Dendritic cell treated with granulocyte-macrophage colony-stimulating factor and Interleukin-4, amounts not matched to agents 40 ng/mL and 50 ng/mL, for 4 days (primary cell): ENCODE measurements around the gene HLCS.

ENCODE experiments used
- H3K27ac Mint-ChIP-seq: one replicate; pipeline ENCODE4 v1.8.0; 2022; ENCODE audit warnings: mild to moderate bottlenecking, mixed read lengths
- H3K27me3 Mint-ChIP-seq: one replicate; pipeline ENCODE4 v1.8.0; 2022; ENCODE audit warnings: mild to moderate bottlenecking, mixed read lengths
- H3K36me3 Mint-ChIP-seq: one replicate; pipeline ENCODE4 v1.8.0; 2022; ENCODE audit warnings: low read depth, mixed read lengths
- H3K4me1 Mint-ChIP-seq: one replicate; pipeline ENCODE4 v1.8.0; 2022; ENCODE audit warnings: low read depth, mixed read lengths
- H3K4me3 Mint-ChIP-seq: one replicate; pipeline ENCODE4 v1.8.0; 2022; ENCODE audit warnings: mild to moderate bottlenecking, moderate library complexity, mixed read lengths
- H3K9me3 Mint-ChIP-seq: one replicate; pipeline ENCODE4 v1.8.0; 2022; ENCODE audit warnings: mixed read lengths
- intact Hi-C: fragments of 100-400 bp; cut with micrococcal nuclease; formaldehyde crosslinking; loops from one replicate; pipeline ENCODE4 v1.15.0; 2022

HLCS gene

GRCh38 chr21:36763305-36763704 is 203.2 kb downstream of the HLCS start:
- H3K27ac Mint-ChIP-seq = no peak overlapping the region
- H3K4me3 Mint-ChIP-seq = no peak overlapping the region
- no peaks in the 10 kb centered on the region for H3K27me3 Mint-ChIP-seq
- intact Hi-C loops = no loop called here
- H3K9me3 Mint-ChIP-seq = no peaks in the 10 kb centered on the region
- no peaks in the 10 kb centered on the region for H3K36me3 Mint-ChIP-seq
- no peaks in the 10 kb centered on the region for H3K4me1 Mint-ChIP-seq

GRCh38 chr21:36762642-36763041 is 203.8 kb downstream of the HLCS start:
- H3K4me3 Mint-ChIP-seq = no peak overlapping the region
- no peaks in the 10 kb centered on the region for H3K4me1 Mint-ChIP-seq
- H3K27ac Mint-ChIP-seq = no peak overlapping the region
- H3K36me3 Mint-ChIP-seq = no peaks in the 10 kb centered on the region
- no peaks in the 10 kb centered on the region for H3K27me3 Mint-ChIP-seq
- intact Hi-C loops = no loop called here
- no peaks in the 10 kb centered on the region for H3K9me3 Mint-ChIP-seq

GRCh38 chr21:36761685-36762084 is 204.8 kb downstream of the HLCS start:
- Mint-ChIP-seq H3K4me3 (no peak overlapping the region), H3K36me3 (no peaks in the 10 kb centered on the region), H3K27ac (no peak overlapping the region), H3K4me1 (no peaks in the 10 kb centered on the region), H3K27me3 (no peaks in the 10 kb centered on the region), H3K9me3 (no peaks in the 10 kb centered on the region)
- intact Hi-C loops = no loop called here

- Mint-ChIP-seq H3K4me3 (no peak overlapping the region), H3K4me1 (no peaks in the 10 kb centered on the region), H3K27ac (no peak overlapping the region), H3K27me3 (no peaks in the 10 kb centered on the region), H3K9me3 (no peaks in the 10 kb centered on the region), H3K36me3 (no peaks in the 10 kb centered on the region)
- intact Hi-C loops = no loop called here
Observed at GRCh38 chr21:36759348-36760083, 207.0 kb downstream of the HLCS start.

GRCh38 chr21:36757196-36757595 is 209.3 kb downstream of the HLCS start:
- intact Hi-C loops = no loop called here
- H3K4me3 Mint-ChIP-seq = no peak overlapping the region
- no peak overlapping the region for H3K27ac Mint-ChIP-seq
- peaks cover 7% of the 10 kb centered on the region for H3K36me3 Mint-ChIP-seq
- H3K4me1 Mint-ChIP-seq = no peaks in the 10 kb centered on the region
- H3K27me3 Mint-ChIP-seq = no peaks in the 10 kb centered on the region
- H3K9me3 Mint-ChIP-seq = no peaks in the 10 kb centered on the region

GRCh38 chr21:36756527-36756926 is 209.9 kb downstream of the HLCS start:
- Mint-ChIP-seq H3K36me3 (peaks cover 7% of the 10 kb centered on the region), H3K9me3 (no peaks in the 10 kb centered on the region), H3K27ac (no peak overlapping the region), H3K4me3 (no peak overlapping the region), H3K4me1 (no peaks in the 10 kb centered on the region), H3K27me3 (peaks cover under 1% of the 10 kb centered on the region)
- intact Hi-C loops = no loop called here

GRCh38 chr21:36754241-36754898 is 212.1 kb downstream of the HLCS start:
- Mint-ChIP-seq H3K27me3 (peaks cover 13% of the 10 kb centered on the region), H3K36me3 (peaks cover 7% of the 10 kb centered on the region), H3K27ac (no peak overlapping the region), H3K9me3 (no peaks in the 10 kb centered on the region), H3K4me1 (no peaks in the 10 kb centered on the region), H3K4me3 (no peak overlapping the region)
- intact Hi-C loops = no loop called here

GRCh38 chr21:36753556-36753955 is 212.9 kb downstream of the HLCS start:
- peaks cover 7% of the 10 kb centered on the region for H3K36me3 Mint-ChIP-seq
- H3K9me3 Mint-ChIP-seq = no peaks in the 10 kb centered on the region
- H3K27ac Mint-ChIP-seq = no peak overlapping the region

GRCh38 chr21:36751383-36751782 is 215.1 kb downstream of the HLCS start:
- H3K36me3 Mint-ChIP-seq = peaks cover 7% of the 10 kb centered on the region
- no peaks in the 10 kb centered on the region for H3K4me1 Mint-ChIP-seq
- intact Hi-C loops = no loop called here
- H3K9me3 Mint-ChIP-seq = no peaks in the 10 kb centered on the region
- H3K4me3 Mint-ChIP-seq = no peak overlapping the region
- H3K27ac Mint-ChIP-seq = no peak overlapping the region
- H3K27me3 Mint-ChIP-seq = peaks cover 38% of the 10 kb centered on the region

More at GRCh38 chr21:36753556-36753955, 212.9 kb downstream of the HLCS start:
- Mint-ChIP-seq H3K4me1 (no peaks in the 10 kb centered on the region), H3K27me3 (peaks cover 21% of the 10 kb centered on the region), H3K4me3 (no peak overlapping the region)
- intact Hi-C loops = no loop called here

GRCh38 chr21:36750576-36750959 is 215.9 kb downstream of the HLCS start:
- H3K9me3 Mint-ChIP-seq = no peaks in the 10 kb centered on the region
- no peak overlapping the region for H3K27ac Mint-ChIP-seq
- peaks cover 46% of the 10 kb centered on the region for H3K27me3 Mint-ChIP-seq
- H3K4me3 Mint-ChIP-seq = no peak overlapping the region
- H3K36me3 Mint-ChIP-seq = peaks cover 7% of the 10 kb centered on the region
- intact Hi-C loops = no loop called here
- no peaks in the 10 kb centered on the region for H3K4me1 Mint-ChIP-seq

- peaks cover 51% of the 10 kb centered on the region for H3K27me3 Mint-ChIP-seq
- H3K36me3 Mint-ChIP-seq = peaks cover 7% of the 10 kb centered on the region
- no peak overlapping the region for H3K4me3 Mint-ChIP-seq
- no peaks in the 10 kb centered on the region for H3K4me1 Mint-ChIP-seq
- H3K9me3 Mint-ChIP-seq = no peaks in the 10 kb centered on the region
- no peak overlapping the region for H3K27ac Mint-ChIP-seq
- intact Hi-C loops = loop anchor here (5.0 kb wide), 1 partner anchor 177 kb away; no protein-coding TSS in a partner anchor
Observed at GRCh38 chr21:36749935-36750575, 216.4 kb downstream of the HLCS start.

GRCh38 chr21:36747815-36748383 is 218.6 kb downstream of the HLCS start:
- Mint-ChIP-seq H3K27me3 (peaks cover 72% of the 10 kb centered on the region), H3K27ac (no peak overlapping the region), H3K4me1 (no peaks in the 10 kb centered on the region), H3K4me3 (no peak overlapping the region), H3K9me3 (no peaks in the 10 kb centered on the region), H3K36me3 (no peaks in the 10 kb centered on the region)
- intact Hi-C loops = loop anchor here (5.0 kb wide), 1 partner anchor 179 kb away; no protein-coding TSS in a partner anchor

GRCh38 chr21:36747041-36747814 is 219.2 kb downstream of the HLCS start:
- H3K27ac Mint-ChIP-seq = no peak overlapping the region
- H3K36me3 Mint-ChIP-seq = no peaks in the 10 kb centered on the region
- H3K27me3 Mint-ChIP-seq = peaks cover 76% of the 10 kb centered on the region
- no peaks in the 10 kb centered on the region for H3K9me3 Mint-ChIP-seq
- H3K4me3 Mint-ChIP-seq = peak overlapping the region; percentile 20
- no peaks in the 10 kb centered on the region for H3K4me1 Mint-ChIP-seq
- intact Hi-C loops = loop anchor here (5.0 kb wide), 1 partner anchor 180 kb away; no protein-coding TSS in a partner anchor
